GM10847 (cell line): Measurements from ENCODE around the gene CELF4.

Experiments
- POLR2A ChIP-seq: IDR thresholded peaks from 2 replicates; pipeline ENCODE4 v1.6.1; 2011; ENCODE audit not compliant: insufficient read length; ENCODE audit errors: extremely low read depth

Gene CELF4

DNA sequence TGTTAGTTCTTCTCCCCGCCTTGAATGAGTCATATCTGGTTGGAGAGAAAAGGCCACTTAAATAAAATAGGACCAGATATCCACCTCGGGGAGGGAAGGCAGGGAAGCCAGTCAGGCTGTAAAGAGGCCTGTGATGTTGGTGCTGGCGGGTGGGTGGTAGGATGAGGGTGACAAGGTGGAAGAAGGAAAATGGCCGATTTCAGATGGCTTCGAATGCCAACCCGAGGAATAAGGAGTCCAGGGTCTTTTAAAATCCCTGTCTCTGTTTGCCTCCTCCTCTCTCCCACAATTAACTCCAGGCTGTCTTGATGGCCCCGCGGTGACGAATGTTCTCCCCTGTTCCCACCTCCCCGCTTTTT lies 41.5 kb downstream of the CELF4 start:
- no peak for TF ChIP-seq POLR2A

DNA sequence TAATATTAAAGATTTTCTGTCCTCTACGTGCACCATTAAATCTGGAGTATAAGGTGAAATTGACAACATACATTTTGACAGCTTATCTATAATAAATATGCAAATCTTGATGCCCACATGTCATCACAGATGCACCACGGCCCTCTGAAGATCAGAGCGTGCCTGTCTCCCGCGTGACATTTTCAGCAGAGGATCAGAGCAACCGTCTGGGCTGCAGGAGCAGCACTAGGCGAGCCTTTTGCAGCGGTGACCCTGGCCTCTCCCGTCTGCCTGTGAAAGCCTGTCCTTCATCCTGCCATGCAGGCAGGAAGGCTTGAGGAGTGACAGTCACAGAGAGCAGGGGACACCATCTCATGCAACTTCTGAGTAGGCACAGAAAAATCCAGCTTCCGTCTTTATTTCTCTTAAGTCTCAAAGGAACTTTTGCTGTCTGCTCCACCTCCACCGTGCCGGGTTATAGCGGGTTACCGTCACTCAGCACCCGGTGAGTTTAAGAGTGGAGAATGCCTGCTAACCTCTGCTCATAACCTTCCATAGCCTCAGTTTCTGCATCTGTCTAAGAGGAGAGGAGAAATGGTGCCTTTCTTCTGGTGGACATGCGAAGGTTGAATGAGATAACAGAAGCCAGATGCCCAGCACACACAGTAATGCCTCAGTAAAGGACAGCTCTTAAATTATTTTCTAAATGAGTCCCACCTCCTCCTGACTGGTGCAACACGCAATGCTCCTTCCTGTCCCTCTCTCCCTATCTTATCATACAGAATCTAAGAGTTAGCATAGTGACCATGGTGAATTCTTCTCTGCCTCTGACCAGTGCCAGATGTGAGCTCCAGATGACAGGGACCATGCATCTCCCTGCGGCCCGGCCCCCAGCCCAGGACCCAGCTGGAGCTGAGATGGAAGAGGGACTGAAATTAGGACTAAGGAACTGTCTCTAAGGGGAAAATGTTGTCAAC lies 43.8 kb downstream of the CELF4 start:
- TF ChIP-seq POLR2A: no peak

DNA sequence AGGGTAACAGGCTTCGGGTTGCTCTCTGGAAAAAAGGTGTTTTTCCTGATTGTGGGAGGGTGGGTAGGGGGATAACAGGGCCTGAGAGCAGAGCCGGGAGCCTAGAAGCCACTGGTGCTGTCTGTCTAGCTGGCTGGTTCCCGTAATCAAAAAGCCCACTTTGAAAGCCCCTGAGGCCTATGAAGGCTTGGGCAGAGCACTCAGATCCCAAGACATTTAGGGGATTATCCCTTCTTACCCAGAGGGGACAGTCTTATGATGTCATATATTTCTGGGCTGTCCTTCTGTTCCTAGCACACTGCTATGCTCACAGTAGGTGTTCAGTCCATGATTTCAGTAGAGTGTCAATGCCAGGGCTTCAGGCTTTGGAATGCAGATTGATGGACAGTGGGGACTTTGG lies 45.1 kb downstream of the CELF4 start:
- no peak for TF ChIP-seq POLR2A

DNA sequence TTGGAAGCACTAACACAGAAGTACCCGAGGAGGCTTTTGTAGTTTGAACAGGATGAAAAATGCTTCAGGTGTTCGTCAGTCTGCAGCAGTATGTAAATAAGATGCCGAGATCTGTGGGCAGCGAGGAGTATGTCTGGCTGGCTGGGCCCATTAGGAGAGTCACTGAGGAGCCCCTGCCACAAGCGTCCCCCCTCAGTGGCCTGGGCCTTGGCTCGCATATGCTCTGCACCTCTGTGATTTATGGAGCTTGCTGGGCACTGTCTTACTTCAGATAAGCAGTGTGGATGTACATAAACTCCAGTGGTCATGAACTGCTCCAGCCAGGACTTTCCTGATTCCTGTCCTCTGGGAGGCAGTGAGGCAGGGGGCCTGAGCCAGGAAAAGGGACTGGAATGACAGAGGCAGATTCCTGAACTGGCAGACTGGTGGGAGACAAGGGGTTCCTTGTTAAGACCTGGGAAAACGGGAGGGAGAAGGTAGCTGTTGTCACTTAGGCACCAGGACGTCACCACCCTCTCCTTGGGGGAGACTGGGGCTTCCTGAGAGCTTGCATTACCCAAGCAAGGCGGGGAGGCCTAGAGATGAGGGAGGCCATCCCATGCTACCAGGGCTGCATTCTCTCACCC lies 46.0 kb downstream of the CELF4 start:
- TF ChIP-seq POLR2A: no peak

DNA sequence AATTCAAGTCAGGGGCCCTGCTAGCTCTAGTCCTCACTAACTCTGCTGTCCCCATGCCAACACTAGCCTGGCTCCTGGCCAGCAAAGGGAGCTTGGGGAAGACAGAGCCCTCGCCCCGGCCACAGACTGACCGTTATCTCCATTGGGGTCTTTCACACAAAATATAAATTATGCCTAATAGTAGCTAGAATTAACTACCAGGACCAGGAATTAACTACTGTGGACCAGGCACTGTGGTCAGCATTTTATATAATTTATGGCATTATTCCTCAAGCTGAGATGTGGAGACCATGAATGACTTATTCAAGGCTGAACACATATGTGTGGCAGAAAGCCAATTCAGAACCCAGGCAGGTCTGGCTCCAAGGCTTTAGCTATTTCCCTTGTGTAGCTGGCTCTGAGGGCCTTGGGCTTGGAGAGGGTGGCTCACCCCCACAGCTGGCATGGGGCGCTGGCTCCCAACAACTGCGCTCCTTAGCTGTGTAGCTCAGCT lies 49.2 kb downstream of the CELF4 start:
- no peak for TF ChIP-seq POLR2A

DNA sequence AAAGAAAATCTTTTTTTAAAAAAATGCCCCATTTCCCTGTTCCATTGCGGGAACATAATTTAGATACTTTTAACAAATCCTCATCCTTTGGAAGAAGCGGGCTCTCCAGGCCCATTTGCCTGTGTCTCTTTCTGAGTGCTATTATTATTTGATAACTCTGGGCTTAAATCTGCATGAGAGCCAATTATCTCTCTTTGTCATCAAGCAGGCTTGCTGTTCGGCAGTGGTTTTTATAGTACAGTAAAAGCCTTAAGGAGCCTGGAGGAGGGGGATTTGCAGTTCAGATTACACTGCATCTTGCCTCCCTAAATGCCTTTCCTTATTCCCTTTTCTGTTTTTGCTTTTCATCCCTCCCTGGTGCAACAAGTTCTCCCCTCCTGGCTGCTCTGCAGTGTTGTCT lies 50.6 kb downstream of the CELF4 start:
- TF ChIP-seq POLR2A: no peak

DNA sequence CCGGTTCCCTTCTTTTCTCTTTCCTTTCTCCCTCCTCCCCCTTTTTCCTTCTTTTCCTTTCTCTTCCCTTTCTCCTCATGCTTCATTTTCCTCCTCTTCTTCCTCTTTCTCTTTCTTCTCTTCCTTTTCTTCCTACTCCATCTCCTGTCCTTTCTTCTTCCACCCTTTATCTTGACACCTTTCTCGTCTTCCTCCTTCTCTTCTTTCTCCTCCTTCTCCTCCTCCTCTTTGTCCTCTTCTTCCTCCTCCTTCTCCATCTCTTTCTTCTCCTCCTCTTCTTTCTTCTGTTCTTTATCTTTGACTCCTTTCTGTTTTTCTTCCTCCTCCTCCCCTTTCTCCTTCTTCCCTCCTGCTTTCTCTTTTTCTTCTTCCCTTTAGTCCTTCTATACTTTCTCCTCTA lies 53.2 kb downstream of the CELF4 start:
- no peak for TF ChIP-seq POLR2A

DNA sequence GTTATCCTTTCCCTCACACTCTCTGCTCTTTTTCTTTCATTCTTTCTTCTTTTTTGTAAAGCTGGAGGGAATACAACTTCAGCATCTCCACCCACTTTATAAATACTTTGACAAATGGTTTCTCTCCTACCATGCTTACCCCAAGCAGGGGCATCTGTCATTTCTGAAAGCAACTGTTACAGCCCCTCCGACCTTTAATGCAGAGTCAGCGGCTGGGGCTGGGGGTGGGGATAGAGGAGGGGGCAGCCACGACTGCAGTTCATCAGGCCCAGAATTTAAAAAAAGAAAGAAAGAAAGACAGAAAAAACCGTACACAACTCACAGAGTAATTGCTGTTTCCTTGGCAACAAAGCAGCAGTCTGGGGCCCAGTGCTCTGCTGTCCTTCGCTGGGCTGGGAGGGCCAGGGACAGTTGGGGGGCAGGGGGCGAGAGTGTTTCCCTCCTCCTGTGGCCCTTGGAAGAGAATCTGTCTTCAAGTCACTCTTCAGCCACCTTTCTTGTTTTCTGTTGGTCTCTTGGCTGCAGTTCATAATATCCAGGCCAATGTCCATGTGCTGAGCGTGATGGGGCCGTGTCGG lies 53.8 kb downstream of the CELF4 start:
- TF ChIP-seq POLR2A: no peak

DNA sequence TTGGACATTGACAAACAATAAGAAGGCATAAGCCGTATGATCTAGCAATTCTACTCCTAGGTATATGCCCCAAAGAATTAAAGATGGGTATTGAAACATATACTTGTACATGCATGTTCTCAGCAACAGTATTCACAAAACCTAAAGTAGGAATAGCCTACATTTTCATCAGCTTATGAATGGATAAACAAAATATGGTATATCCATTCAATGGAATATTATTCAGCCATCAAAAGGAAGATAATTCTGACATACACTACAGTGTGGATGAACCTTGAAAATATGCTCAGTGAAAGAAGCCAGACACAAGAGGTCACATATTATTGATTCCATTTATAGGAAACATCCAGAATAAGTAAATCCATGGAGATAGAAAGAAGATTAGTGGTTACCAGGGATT lies 56.0 kb downstream of the CELF4 start:
- no peak for TF ChIP-seq POLR2A

DNA sequence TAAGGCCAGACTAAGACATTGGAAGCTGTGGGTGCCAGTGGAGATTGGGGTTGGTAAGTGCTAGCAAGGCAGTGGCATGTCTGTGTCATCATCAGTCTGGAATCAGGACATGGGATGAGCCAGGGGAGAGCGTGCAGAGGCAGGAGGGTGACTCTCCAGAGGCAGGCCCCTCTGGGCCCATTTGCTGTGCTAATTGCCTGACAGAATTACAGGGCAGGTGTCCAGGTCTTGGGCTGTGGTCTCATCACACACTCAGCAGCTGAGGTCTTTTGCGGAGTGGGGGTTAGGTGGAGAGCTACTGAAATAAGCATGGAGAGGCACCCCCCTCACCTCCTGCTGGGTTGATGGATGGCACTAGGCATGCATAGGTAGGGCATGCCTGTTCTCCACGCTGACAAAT lies 57.4 kb downstream of the CELF4 start:
- TF ChIP-seq POLR2A: no peak

DNA sequence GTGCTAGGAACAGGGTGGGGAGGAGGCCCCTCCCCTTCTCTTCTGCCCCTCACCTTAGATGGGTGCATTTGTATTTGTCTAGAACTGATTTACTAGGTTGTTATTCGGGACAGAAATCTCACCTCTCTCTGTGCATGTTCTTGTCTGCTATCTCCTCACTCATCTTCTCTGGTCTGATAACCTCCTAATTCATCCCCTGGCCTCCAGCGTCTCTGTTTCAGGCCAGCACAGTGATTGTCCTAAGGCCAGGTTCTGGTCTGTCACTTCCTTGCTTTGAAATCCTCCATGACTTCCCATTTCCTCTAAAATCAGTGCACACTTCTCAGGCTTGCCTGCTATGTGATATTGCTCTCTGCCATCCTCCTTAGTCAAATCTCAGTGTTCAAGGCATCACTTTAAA lies 58.4 kb downstream of the CELF4 start:
- no peak for TF ChIP-seq POLR2A

DNA sequence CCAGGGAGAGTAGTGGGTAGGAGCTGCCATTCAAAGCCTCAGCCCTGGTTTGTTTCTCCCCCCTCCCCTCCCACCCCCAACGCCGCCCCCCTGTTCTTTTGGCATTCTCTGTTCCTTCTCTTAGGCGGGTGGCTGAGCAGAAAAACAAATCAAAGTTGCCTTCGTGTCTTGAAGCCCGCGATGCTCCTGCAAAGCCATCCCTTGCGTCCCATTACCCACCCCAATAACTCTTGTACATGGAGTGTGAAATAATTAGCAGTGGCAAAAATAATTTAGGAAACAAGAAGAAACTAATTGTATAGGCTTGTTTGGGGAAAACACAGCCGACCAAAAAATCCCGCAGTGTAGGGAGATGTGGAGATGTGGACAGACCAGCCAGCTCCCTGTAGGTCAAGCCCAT lies 59.6 kb downstream of the CELF4 start:
- TF ChIP-seq POLR2A: no peak

DNA sequence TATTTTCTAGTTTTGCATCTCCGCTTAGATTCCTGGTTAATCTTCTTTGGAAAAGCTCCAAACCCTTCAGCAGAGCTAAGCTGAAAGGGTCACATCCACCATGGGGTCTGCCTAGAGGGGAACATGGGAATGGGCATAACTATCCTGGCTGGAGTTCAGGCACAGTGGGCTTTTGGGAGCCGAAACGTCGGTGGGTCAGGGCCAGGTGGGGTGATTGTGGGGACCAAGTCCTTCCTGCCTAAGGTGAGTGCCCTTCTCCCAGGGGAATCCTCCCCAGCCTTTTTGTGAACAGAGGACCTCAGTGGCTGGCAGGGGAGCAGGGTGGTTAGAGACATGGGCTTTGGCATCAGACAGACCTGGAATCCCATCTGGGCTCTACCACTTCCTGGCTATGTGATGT lies 60.3 kb downstream of the CELF4 start:
- no peak for TF ChIP-seq POLR2A

DNA sequence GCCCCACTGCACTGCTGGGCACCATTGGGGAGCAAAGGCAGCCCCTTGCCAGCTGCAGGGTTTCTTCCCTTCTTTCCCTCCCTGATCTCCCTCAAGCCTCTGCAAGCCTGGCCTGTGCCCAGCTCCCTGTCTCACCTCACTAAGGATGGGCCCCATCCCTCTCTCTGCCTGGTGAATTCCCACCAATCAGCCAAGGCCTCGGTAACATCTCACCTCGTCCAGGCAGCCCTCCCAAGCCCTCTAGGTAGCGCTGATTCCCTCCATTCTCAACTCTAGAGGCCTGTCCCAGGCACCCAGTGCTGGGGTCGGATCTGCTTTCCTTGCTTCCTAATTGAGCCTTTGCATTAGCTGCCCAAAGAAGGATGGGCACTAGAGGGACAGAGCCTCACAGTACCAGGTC lies 63.0 kb downstream of the CELF4 start:
- TF ChIP-seq POLR2A: no peak

DNA sequence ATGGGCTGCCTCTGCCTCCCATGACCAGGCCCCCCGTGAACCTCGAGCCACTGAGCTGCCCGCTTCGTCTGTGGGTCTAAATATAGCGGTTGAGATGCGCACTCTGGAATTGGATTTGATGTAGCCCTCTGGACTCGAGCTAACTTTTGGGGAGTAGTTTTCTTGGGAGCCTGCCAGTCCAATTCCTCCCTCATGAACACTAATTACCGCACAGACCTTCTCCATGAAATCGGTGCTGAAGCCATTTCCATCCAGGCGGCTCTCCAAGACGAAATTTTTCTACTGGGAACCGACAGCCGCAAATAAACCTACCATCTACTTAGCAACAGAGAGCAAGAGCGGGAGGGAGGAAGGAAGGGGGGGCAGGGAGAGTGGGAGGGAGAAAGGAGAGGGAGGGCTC lies 63.6 kb downstream of the CELF4 start:
- no peak for TF ChIP-seq POLR2A

DNA sequence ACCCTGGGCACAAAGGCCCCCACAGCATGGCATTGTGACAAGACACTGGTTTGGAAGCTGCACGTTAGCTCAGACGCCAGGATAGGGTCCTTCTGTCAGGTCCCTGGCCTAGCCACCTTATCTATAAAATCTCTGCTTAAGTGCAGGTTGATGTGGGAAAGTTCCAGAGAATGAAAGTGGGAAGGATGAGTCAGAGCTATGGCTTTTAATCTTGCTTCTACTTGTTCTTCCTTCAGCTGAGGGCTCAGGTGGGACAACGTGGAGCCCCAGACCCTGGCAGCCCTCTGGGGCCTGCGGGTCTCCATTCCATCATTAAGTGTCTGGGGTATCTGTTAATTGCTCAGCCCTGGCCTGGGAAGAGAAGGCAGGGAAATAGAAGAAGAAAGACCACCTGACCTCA lies 64.5 kb downstream of the CELF4 start:
- TF ChIP-seq POLR2A: no peak
